Measurements from ENCODE around the gene ID4.

- TF ChIP-seq CTCF (IDR thresholded peaks at IDR 0.05), result no peak
- peak; percentile 94 for TF ChIP-seq POLR2AphosphoS5 (IDR thresholded peaks at IDR 0.05)
Observed at GRCh38 chr6:19836799-19837510, at the start of gene ID4.

Data from prostate gland (tissue), 2 donors.